ENCODE measurements around the gene SHISA7.

DNA sequence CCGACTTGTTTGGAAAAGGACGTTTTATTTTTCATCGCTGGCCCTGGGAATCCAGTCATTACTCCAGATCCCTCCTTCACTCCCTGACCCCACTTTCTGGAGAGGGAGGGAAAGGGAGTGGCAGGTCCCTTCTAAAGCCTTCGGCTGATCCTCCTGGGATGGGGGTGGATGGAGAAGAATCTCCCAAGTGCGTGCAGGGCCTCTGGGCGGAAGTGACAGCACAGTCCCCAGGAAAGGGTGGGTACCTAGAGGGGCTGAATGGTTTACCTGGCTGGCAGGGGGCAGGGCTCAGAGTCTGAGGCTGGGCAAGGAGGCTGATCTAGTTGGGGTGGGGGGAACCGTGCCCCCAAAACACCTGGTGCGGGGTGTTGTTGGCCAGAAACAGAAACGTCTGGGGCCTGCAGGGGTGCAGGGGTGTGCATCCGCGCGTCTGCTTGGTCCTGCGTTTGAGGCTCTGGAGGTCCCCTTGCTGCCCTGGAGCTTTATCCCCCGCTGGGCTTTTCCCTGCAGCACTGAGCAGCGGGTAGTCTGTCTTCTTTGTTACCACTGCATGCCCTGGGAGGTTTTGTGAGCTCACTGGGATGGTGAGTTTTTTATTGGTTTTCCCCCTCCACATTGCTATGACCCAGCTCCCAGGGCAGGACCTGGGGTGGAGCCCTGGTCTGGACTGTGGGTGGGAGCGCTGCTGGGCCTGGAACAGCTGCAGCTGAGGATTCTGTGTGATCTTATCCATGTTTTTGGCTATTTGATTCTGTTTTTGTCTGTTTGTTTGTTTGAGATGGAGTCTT lies 30.3 kb upstream of the SHISA7 start:
- TF ChIP-seq, protein P1, sequence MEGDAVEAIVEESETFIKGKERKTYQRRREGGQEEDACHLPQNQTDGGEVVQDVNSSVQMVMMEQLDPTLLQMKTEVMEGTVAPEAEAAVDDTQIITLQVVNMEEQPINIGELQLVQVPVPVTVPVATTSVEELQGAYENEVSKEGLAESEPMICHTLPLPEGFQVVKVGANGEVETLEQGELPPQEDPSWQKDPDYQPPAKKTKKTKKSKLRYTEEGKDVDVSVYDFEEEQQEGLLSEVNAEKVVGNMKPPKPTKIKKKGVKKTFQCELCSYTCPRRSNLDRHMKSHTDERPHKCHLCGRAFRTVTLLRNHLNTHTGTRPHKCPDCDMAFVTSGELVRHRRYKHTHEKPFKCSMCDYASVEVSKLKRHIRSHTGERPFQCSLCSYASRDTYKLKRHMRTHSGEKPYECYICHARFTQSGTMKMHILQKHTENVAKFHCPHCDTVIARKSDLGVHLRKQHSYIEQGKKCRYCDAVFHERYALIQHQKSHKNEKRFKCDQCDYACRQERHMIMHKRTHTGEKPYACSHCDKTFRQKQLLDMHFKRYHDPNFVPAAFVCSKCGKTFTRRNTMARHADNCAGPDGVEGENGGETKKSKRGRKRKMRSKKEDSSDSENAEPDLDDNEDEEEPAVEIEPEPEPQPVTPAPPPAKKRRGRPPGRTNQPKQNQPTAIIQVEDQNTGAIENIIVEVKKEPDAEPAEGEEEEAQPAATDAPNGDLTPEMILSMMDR (conservative IDR thresholded peaks at IDR 0.05; ENCODE audit: low read length): no peak
- TF ChIP-seq EZH2phosphoT487 (IDR thresholded peaks at IDR 0.05; ENCODE audit: borderline replicate concordance, low read depth, low read length): no peak
